ENCODE results near the gene FKBP2.
"Not testable (repeated sequence)": the region's sequence is repeated elsewhere in the genome, so short reads cannot be mapped to it uniquely, and the experiment has no call there.

Gene FKBP2

DNA sequence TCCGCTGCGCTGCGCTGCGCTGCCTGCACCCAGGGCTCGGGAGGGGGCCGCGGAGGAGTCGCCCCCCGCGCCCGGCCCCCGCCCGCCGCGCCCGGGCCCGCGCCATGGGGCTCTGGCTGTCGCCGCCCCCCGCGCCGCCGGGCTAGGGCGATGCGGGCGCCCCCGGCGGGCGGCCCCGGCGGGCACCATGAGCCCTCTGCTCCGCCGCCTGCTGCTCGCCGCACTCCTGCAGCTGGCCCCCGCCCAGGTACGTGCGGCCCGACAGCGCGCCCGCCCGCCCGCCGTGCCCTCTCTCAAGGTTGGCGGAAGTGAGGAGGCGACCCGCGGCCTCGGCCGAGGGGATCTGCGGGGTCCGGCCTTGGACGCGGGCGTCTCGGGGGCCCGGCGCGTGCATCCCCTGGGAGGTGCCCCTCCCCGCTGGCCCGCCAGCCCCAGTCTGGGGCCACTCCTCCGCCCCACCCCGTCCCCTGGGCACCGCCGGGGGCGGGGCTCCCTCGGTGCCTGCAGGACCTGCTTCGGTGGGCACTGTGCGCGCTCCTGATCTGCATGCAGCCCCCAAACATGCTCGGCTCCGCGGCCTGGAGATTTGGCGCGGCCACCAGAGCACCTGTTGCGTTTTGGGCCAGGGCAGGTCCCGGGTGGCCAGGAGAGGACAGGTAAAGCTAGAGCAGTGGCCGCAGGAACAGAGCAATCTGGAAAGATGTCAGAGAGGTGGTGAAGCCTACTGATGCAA, 6.1 kb upstream of the FKBP2 start:
- peak; percentile 68 for DNase-seq

DNA sequence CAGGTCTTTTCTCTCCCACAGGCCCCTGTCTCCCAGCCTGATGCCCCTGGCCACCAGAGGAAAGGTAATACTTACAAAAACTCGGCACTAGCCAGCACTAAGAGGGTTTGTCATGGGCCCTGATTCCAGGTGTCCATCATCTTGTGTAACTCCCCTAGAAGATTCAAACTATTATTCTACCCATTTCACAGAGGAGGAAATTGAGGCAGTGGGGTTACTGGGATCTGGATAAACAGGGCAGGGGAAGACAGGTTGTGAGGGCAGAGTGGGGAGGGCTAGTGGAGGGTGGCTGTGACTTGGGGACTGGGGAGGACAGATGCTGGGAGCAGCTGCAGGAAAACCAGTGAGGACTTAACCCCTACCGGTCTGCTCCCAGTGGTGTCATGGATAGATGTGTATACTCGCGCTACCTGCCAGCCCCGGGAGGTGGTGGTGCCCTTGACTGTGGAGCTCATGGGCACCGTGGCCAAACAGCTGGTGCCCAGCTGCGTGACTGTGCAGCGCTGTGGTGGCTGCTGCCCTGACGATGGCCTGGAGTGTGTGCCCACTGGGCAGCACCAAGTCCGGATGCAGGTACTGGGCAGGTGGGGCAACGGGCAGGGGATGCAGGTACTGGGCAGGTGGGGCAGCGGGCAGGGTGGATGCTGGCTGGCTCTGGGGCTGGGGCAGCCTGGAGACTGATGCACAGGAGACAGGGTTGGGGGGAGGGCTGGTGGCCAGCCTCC, 5.3 kb upstream of the FKBP2 start:
- no peak for DNase-seq

DNA sequence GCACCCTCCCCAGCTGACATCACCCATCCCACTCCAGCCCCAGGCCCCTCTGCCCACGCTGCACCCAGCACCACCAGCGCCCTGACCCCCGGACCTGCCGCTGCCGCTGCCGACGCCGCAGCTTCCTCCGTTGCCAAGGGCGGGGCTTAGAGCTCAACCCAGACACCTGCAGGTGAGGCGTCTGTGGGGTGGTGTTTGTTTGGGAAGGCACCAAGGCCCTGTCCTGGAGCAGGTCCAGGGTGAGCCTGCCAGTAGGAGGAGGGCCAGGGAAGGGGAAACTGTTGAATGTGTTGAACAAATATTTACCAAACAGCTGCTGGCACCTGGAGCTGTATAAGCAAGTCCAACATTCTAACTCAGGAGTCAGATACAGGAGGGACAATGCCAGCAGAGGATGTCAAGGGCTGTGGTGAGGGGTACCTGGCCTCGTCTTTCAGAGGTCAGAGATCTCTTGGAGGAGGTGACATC, 3.4 kb upstream of the FKBP2 start:
- DNase-seq: no peak

DNA sequence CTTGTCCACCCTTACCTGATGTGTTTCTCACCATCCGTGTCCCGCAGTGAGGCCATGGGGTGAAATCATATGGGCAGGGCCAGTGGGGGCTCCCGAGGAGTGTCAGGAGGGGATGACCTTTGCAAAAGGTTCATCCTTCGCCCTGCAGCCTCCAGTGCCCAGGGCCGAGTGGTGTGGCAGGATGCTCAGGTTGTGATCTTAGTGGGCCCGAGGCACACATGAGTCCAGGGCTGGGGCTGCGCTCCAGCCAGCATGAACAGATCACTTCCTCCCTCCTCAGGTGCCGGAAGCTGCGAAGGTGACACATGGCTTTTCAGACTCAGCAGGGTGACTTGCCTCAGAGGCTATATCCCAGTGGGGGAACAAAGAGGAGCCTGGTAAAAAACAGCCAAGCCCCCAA, 2.8 kb upstream of the FKBP2 start:
- DNase-seq: no peak

DNA sequence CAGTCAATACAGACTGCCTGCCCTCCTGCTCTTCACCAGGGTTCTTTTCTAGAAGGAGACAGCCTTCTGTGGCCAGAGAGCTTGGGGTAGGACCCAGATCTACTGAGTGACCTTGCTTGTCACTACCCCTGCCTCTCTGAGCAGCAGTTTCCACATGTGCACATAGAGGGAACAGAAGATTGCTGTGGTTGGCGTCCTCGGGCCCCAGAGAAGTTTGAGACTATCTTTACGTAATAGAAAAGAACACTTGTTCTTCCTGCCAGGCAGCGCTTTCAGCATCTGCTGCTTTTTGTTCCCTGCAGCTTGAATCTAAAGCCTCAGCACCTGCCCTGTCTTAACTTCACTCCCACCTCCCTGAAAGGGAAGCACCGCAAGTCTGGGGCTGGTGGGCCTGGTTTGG, 1.9 kb upstream of the FKBP2 start:
- DNase-seq: no peak

DNA sequence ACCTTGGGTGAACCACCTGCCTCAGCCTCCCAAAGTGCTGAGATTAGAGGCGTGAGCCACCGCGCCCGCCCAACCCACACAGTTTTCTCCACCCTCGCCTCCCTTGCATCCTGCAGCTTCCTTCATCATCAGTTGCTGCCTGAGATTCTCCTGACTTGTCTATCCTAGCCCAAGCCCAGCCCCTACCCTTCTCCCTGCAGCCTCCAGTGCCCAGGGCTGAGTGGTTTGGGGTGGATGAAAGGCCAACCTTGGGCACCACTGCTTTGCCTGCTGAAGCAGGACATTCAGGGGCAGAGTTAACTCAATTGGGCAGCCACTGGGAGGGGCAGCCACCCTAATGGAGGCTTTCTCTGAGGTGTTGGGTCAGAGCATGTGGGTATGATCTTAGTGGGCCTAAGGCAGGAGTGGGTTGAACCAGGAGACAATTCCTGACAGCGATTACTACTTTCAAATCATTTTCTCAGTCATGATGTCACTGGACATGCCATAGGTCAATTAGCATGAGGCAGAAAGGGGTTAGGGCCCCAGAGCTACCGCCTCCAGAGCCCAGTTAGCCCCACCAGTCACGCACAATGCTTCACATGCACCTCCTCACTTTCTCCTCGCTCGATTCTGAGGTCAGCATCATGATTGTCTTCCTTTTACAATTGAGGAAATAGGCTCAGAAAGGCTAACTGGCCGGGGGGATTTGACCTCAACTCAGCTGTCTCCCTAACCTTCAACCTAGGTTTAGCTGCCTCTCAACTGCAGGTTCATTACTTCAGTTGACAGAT, 1.0 kb upstream of the FKBP2 start:
- DNase-seq: no peak

DNA sequence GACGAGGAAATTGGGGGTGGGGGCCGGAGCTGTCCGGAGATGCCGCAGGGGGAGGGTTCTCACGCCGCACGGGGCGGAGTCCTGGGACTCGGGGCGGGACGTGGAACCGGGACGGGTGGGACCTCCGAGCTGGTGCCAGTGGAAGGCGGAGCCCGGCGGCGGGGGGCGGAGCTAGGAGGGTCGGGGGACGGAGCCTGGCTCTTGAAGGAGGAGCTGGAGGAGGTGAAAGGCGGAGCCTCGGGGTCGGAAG, 271 bp downstream of the FKBP2 start:
- no peak for DNase-seq

DNA sequence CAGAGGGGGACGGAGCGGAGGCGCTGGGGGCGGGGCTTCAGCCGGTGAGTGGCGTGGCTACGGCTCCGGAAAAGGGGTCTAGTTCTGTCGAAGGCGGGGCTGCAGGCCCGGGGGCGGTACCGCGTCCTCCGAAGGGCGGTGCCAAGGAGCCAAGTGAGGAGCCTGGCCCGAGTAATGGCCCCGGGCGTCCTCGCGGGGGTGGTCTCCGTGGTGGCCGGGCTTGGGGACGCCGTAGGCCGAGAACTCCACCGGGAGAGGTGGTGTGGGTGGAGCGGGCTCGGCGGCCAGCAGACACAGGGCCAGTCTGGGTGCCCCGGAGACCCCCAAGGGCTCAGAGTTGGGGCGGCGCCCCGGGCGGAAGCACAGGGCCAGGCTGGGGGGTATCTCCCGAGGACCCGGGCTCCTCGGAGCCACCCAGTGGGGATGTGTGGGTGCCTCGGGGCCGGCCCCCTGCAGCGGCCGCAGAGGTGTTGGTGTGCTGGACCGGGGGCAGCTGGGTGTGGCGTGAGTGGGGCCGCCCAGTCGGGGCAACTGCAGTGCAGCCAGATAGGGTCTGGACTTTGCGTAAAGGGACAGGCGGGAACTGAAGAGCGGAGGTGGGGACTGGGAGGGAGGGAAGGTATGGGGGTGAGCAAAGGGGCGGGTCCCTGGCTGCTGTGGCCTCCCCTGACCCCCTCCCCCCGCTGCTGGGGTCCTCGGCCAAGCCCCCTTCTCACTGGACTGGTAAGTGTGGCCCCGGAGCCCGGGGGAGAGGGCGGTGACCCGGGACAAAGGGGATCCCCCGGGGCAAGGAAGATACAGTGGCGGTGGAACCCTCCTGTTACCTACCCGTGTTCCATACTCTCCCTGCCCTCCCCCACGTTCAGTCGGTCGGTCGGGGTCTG, 838 bp downstream of the FKBP2 start:
- DNase-seq: peak; percentile 100

DNA sequence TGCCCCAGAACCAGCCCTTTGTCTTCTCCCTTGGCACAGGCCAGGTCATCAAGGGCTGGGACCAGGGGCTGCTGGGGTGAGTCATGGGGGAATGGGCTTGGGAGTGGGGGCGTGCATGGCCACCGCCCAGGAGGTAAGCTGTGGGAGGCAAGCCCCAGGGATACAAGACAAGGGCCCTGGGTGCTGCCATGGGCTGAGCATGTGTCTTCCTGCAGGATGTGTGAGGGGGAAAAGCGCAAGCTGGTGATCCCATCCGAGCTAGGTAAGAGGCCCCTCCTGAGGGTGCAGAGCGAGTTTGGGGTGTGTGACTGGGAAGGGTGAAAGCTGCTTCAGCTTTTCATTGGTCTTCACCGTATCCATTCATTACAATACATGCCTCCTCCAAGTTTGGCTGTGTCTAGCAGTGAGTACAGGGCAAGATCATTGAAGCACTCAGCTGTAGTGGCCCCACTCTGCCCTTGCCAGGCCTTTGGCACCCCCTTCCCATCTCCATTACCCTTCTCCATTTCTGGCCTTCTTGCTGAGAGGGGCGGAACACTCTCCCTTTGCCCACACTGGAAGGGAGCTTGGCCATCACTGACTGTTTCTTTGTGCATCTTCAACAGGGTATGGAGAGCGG, 2.5 kb downstream of the FKBP2 start:
- no peak for DNase-seq

DNA sequence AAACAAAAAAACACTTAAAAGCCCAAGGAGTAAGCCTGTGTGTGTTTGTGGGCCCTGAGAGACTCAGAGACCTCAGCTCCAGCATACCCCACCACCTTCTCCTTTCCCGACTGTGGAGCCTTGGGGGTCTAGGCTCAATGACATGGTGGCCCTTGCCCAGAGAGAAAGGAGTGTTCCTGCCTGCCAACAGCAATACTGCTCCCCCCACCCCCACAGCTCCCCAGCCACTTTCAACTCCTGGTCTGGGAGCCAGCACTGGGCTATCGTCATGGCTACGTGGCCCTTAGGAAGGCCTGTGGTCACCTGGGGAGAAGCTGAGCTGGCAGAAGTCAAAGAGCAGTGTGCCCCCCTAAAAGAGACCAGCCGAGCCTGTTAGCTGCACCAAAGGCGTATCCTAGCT, 3.2 kb downstream of the FKBP2 start:
- no peak for DNase-seq

DNA sequence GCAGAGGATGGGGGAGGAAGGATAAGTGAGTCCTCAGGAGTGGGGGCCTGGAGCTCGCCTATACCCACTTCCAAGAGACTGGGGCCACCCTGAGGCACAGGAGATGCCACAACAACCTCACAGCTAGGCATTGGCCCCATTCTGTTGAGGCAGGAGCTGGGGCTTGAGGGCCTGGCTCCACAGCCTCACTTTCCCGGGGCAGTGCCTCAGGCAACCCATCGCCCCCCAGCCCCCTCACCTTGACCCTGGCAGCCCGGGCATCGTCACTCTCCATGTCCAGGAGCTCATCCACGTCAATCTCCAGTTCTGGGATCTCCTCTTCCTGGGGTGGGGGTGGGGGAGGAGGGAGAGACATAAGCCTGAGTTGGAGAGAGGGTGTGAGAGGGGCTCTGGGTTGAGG, 4.1 kb downstream of the FKBP2 start:
- no peak for DNase-seq

DNA sequence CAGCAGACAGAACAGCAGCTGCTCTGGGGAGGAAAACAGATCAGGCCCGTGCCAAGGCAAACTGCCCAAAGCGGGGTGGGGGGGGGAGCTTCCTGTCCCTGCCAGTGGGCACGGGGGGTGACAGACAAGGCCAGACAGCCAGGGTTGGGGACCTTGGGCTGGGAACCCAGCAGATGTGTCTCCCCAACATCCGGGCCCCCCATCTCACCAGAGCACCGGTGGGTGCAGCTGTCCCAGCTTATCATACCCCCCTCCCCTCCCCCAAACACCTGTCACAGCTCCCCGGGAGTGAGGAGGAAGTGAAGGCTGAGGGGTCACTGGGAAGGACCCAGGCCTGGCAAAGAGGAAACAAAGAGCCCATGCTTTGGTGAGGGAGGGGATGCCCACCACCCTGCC, 4.5 kb downstream of the FKBP2 start:
- no peak for DNase-seq

DNA sequence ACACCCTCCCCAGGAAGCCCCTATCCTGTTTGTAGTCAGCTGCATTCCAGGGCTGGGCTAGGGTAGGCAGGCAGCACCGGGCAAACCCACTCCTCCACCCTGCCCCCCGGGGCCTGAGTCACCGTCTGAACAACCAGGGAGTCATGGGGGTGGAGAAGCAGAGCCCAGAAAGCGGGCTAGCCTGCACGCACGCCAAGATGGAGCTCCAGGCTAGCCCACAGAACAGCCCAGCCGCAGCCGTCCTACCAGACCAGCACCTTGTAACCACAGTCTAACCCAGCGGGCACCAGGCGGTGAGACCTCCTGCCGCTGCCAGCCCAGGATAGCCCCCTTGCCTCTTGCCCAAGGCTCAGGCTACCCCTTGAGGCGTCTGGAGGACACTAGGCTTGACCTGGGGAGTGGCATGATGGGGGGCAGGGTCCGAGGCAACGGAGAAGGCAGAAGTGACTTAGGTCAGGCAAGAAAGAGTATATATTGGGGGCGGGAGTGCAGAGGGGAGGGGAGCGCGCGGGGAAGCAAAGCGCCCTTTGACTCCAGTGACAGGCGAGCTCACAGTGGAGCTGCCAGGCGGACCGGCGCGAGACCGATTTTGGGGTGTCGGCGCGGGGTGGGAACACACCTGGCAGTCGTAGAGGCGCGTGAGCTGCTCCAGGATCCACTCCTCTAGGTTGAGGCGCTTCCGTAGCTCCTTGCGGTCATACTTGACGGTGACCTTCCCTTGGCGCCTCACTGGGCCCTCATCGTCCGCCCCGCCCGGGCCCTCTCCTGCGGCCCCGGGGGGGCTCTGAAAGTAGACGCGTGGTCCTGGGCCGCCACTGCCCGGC, 5.1 kb downstream of the FKBP2 start:
- DNase-seq: peak; percentile 72

DNA sequence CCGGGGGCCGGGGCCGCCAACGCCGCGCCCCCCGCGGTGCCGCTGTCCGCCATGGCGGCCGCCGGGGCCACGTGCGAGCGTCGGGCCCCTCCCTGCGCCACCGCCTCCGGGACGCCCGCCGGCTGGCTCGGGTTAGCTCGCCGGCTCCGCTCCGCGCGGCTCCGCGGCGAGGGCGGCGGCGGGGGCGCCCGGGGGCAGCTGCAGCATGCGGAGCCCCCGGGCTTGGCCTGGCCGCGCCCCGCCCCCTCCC, 5.7 kb downstream of the FKBP2 start:
- not testable (repeated sequence) for DNase-seq

DNA sequence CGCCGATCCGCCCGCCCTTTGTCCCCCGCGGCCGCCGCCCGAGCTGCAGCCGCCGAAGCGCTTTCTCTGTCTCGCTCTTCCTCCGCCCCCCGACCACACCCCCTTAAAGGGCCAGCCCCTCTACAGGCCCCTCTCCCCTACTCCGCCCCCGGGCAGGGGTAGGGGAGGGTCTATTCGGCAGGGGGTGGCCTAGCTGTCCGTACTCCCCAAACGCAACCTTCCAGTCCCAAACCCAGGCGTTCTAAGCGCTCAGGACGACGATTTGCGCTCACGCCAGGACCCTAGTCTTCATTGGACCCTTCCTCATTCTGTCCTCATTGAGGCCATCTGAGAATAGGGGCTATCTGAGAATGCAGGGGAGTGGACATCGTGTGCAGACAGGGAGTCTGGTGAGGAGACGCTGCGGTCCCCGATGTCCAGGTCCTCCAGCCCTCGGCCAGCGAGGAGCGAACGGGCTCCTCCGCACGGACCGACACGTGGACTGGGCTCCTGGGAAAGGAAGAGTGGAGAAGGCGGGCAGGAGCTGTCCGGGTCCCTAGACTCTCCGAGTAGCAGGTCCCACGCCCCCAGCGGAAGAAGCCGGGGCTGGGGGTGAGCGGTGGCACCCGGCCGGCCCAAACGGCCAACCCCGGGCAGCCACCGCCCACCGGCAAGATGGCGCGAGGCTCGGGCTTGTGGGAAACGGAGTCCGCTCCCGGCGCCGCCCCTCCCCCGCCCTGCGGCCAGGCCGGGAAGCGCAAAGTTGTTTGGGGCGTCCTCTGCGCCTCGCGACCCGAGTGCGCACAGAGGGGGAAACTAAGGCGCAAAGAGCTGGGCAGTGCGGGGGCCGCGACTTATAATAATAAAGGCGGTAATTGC, 6.2 kb downstream of the FKBP2 start, which contains the start of gene PPP1R14B:
Gene PPP1R14B, minus strand, starts transcription at position 73 of the 858 bp plus-strand sequence. CDS start 270 bp downstream, outside the sequence.
- peak; percentile 77 for DNase-seq

DNA sequence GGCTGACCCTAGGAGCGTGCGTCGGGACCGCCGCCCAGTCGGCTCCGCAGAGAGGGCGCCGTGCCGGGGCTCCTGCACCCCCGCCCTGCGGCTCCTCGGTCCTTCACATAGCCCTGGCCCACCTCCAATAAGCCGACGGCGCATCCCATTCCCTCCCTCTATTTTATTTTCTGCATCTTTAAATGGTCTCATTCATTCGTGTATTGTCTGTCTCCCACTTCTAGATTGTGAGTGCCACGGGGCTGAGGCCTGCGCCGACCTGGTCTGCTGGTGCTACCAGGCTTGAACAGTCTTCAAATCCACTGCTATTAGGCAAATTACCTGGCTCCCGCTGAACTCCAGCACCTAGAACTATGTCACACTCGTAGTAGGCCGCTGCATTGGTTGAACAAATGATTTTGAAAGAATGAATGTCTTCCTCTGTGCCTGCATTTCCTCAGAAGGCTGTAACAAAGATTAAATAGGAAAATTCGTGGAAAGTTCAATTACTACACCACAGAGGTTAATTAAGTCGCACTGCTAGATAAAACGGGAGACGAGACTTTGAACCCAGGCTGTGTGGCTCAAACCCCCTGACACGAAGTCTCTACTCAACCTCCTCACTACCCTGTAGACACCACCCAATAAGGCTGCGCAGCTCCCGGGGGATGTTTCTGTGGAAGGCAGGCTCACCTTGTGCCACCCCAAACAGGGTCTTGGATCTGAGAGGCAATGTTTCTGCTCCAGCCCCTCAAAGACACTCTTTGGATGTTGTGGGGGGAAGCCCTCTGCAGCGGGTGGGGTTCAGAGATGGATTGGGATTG, 7.0 kb downstream of the FKBP2 start:
- DNase-seq: no peak

DNA sequence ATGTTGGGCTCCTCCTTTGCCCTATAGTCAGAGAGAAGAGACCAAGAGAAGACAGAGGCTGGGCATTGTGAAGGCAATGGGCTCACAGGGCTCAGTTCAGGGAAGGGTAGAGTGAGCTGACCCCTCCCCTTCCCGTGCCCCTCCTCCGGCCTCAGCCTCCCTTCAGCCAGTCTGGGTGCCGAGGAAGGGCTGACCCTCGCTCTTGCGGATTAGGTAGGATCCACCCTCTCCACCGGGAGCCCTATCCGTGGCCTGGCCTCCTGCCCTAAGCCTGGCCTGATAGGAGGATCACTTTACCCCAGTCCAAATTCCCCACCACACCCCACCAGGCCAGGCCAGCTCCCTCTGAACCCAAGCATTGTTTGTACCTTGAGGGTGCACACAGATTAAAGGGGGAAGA, 7.7 kb downstream of the FKBP2 start:
- no peak for DNase-seq

DNA sequence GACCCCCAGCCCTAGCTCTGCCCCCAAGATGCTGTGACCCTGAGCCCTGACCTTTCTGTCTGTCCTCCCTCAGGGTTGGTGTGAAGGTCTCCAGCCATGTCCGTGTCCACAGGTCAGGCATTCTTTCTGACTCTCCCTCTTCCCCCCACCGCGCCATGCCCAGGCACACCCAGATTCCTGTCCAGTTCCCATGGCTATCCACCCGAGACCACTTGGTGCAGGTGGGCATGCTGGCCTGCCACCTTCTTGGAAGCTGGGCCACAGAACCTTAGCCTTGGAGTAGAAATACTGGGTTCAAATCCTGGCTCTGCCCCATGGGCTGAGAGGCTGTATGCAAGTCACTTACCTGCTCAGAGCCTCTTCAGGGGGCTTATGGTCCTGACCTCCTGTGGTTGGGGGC, 8.1 kb downstream of the FKBP2 start:
- DNase-seq: no peak

DNA sequence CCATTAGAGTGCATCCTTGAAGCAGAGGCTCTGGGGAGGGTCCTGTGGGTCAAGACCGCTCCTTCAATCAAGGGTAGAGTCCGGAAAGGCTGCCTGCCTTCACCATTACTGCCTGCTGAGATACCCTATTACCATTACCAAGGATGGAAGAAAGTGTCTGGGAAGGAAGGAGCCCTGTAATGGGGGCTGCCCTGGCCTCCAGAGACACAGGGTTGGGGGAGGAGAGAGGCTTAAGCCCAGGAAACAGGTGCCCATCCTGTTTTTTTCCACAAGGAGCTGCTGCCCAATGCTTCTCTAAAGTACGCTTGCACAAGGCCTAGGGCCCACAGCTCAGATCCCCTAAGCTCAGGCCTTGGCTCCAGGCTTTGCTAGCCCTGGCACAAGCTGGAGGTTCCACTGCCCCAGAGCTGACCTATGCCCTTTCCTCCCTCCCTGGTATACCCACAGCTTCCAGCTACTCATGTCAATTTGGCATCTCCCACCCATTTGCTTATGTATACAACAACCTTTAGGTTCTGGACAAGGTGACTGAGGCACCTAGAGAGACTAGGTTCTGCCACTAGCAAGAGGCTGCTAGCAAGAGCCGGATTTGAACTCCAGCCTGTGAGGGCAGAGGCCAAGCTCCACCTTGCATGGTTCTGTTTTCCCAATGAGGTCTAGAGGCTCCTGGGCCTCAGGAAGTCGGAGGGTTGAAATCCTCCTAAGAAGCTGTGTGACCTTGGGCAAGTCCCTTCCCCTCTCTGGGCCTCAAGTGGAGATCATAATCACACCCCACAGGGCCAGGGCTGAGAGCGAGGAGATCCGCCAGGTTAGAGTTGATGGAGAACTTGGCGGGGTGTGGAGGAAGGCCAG, 8.9 kb downstream of the FKBP2 start:
- DNase-seq: no peak
